Measurements from ENCODE around the gene MORC2. TPM values are rescaled to one million over a fixed set of nuclear protein-coding genes. Genes with fewer than 3 reads are reported as not detected.

Gene MORC2
- total and polyA plus RNA-seq, 2 of the 13 experiments (the other 11 are each of a cell fraction or from before 2014, with no cell fraction given), result 11.9 to 18.3 TPM

DNA sequence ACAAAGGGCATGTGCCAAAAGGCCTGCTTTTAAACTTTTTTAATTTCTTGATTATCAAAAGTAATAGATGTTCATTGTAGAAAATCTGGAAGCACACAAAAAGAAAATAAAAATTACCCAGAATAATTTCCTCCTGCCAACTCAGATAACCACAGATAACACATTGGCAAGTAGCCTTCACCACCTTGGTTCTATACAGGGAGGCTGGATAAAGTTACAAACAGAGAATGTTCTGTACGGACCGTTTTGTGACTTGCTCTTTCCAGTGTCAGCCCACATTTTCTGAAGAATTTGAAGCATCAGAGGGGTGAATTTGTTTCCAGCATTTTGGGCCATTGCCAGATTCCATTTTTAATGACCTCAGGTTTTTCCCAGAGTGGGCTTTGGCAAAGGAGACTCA, 24.0 kb upstream of the MORC2 start:
- Histone ChIP-seq H3K36me3 (replicated peaks in 1 of 2; ENCODE audit: control insufficient read depth in 1 of 2, insufficient read depth in 2 of 2, low read length in 2 of 2) (no peaks in the 10 kb centered on the region), H3K27ac (ENCODE audit: extremely low read length, insufficient read depth, low read length) (no peak overlapping the region), H3K4me3 (replicated peaks in 1 of 3; ENCODE audit: insufficient read depth in 1 of 3, low read depth in 2 of 3, low read length in 3 of 3) (no peak overlapping the region), H3K4me2 (ENCODE audit: low read depth, low read length) (no peak overlapping the region), H3K79me2 (ENCODE audit: insufficient read depth, low read length) (no peaks in the 10 kb centered on the region), H4K20me1 (ENCODE audit: insufficient read depth, low read length) (no peaks in the 10 kb centered on the region), H3K9me3 (ENCODE audit: low read length) (no peaks in the 10 kb centered on the region), H3K27me3 (ENCODE audit: control insufficient read depth in 1 of 2, insufficient read depth in 2 of 2, low read length in 2 of 2) (peaks cover 0 to 5% of the 10 kb centered on the region in 2 experiments; a peak in 1 of 5 replicates), H2AFZ (ENCODE audit: low read length) (no peak overlapping the region), H3K4me1 (ENCODE audit: insufficient read depth, low read length) (0 out of 2 replicates have a peak, but pooled peaks cover 8% of the 10 kb centered on the region), H3K9ac (ENCODE audit: insufficient read depth, low read depth, low read length) (no peak overlapping the region)
- WGBS (ENCODE audit: low lambda C conversion rate), result 19% methylated on average over 2 of the region's 2 CpGs
- TF ChIP-seq, protein P1, sequence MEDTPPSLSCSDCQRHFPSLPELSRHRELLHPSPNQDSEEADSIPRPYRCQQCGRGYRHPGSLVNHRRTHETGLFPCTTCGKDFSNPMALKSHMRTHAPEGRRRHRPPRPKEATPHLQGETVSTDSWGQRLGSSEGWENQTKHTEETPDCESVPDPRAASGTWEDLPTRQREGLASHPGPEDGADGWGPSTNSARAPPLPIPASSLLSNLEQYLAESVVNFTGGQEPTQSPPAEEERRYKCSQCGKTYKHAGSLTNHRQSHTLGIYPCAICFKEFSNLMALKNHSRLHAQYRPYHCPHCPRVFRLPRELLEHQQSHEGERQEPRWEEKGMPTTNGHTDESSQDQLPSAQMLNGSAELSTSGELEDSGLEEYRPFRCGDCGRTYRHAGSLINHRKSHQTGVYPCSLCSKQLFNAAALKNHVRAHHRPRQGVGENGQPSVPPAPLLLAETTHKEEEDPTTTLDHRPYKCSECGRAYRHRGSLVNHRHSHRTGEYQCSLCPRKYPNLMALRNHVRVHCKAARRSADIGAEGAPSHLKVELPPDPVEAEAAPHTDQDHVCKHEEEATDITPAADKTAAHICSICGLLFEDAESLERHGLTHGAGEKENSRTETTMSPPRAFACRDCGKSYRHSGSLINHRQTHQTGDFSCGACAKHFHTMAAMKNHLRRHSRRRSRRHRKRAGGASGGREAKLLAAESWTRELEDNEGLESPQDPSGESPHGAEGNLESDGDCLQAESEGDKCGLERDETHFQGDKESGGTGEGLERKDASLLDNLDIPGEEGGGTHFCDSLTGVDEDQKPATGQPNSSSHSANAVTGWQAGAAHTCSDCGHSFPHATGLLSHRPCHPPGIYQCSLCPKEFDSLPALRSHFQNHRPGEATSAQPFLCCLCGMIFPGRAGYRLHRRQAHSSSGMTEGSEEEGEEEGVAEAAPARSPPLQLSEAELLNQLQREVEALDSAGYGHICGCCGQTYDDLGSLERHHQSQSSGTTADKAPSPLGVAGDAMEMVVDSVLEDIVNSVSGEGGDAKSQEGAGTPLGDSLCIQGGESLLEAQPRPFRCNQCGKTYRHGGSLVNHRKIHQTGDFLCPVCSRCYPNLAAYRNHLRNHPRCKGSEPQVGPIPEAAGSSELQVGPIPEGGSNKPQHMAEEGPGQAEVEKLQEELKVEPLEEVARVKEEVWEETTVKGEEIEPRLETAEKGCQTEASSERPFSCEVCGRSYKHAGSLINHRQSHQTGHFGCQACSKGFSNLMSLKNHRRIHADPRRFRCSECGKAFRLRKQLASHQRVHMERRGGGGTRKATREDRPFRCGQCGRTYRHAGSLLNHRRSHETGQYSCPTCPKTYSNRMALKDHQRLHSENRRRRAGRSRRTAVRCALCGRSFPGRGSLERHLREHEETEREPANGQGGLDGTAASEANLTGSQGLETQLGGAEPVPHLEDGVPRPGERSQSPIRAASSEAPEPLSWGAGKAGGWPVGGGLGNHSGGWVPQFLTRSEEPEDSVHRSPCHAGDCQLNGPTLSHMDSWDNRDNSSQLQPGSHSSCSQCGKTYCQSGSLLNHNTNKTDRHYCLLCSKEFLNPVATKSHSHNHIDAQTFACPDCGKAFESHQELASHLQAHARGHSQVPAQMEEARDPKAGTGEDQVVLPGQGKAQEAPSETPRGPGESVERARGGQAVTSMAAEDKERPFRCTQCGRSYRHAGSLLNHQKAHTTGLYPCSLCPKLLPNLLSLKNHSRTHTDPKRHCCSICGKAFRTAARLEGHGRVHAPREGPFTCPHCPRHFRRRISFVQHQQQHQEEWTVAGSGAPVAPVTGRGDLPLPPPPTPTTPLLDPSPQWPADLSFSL (CRISPR knock-in tag; IDR thresholded peaks at IDR 0.05), result no peak
- TF ChIP-seq PRMT3 (CRISPR knock-in tag; IDR thresholded peaks at IDR 0.05; ENCODE audit: borderline replicate concordance, low read depth) (no peak), BORCS8-MEF2B (CRISPR knock-in tag; IDR thresholded peaks at IDR 0.05) (no peak), CTCF (CRISPR knock-in tag; IDR thresholded peaks at IDR 0.05) (no peak), GTF3A (CRISPR knock-in tag; conservative IDR thresholded peaks at IDR 0.05) (no peak), HCFC1 (IDR thresholded peaks at IDR 0.05; ENCODE audit: low read depth, low read length) (no peak), PRDM10 (CRISPR knock-in tag; IDR thresholded peaks at IDR 0.05; ENCODE audit: low read depth) (no peak), ZMAT3 (CRISPR knock-in tag; conservative IDR thresholded peaks at IDR 0.05) (no peak), TOE1 (CRISPR knock-in tag; IDR thresholded peaks at IDR 0.05) (no peak), MXI1 (IDR thresholded peaks at IDR 0.05; ENCODE audit: borderline replicate concordance, low read depth, low read length) (no peak), NCOA1 (CRISPR knock-in tag; IDR thresholded peaks at IDR 0.05) (no peak)
- TF ChIP-seq, protein P2, sequence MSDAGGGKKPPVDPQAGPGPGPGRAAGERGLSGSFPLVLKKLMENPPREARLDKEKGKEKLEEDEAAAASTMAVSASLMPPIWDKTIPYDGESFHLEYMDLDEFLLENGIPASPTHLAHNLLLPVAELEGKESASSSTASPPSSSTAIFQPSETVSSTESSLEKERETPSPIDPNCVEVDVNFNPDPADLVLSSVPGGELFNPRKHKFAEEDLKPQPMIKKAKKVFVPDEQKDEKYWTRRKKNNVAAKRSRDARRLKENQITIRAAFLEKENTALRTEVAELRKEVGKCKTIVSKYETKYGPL (CRISPR knock-in tag; IDR thresholded peaks at IDR 0.05), result no peak
- in situ Hi-C loops (cut with HindIII; ENCODE audit: extremely low pct_ligation_motif_present, low pct_unique_long_range_greater_than_20kb) (no loop called here), intact Hi-C loops (cut with micrococcal nuclease; ENCODE audit: unreplicated experiment) (no loop called here)
- ATAC-seq (no peak), FAIRE-seq (no peak), DNase-seq (ENCODE audit: low spot score) (no peak)
- no TSS peak for BruUV-seq (replicated peaks)
- POLR2A ChIA-PET, result no interaction called here
- CTCF ChIA-PET (ENCODE audit: low intra/inter-chr PET ratio, low total read pairs), result no interaction called here

Measured in HepG2 (cell line).